H1 (cell line): ENCODE measurements around the gene TPPP. TPM values are rescaled to one million over a fixed set of nuclear protein-coding genes. Genes with fewer than 3 reads are reported as not detected.

Source experiments
- CTCF ChIA-PET: fragments of 300-600 bp; sonication (Branson Sonifier 250); formaldehyde crosslinking; loops from one replicate; lab custom pipeline; 2021; ENCODE audit not compliant: partially characterized antibody; lab: Charles Lee
- POLR2A ChIA-PET: fragments of 300-600 bp; sonication (Branson Sonifier 250); formaldehyde crosslinking; loops from one replicate; lab custom pipeline; 2021; ENCODE audit warnings: inconsistent platforms; ENCODE audit not compliant: partially characterized antibody; lab: Charles Lee
- DNase-seq, 2 experiments: peaks; one replicate each; pipeline versions ENCODE4 v3.0.0 to v3.0.0-alpha.2; 2010 to 2022; ENCODE audit warnings: low spot score in 2 of 2, low read depth in 1 of 2, mixed read lengths in 1 of 2
- FAIRE-seq: peaks from 2 replicates; lab custom pipeline; 2011; peaks lifted over from hg19 to GRCh38; lab: Jason Lieb, UNC
- H2AFZ ChIP-seq: 2 replicates; pipeline ENCODE4 v1.8.1; 2012; ENCODE audit warnings: low read length, inconsistent platforms
- H2AK5ac ChIP-seq: 2 replicates; pipeline ENCODE4 v1.6.1; 2013; ENCODE audit warnings: low read depth, low read length
- H2BK120ac ChIP-seq: replicated peaks from 2 replicates; pipeline ENCODE3; 2013; ENCODE audit warnings: low read depth, low read length, inconsistent platforms
- H2BK12ac ChIP-seq: 2 replicates; pipeline ENCODE4 v1.6.1; 2013; ENCODE audit warnings: low read depth, low read length
- H2BK15ac ChIP-seq: 2 replicates; pipeline ENCODE4 v1.6.1; 2013; ENCODE audit warnings: low read length
- H2BK20ac ChIP-seq: 2 replicates; pipeline ENCODE4 v1.6.1; 2013; ENCODE audit warnings: low read length
- H2BK5ac ChIP-seq: 2 replicates; pipeline ENCODE4 v1.6.1; 2013; ENCODE audit warnings: low read depth, low read length
- H3K14ac ChIP-seq: 2 replicates; pipeline ENCODE4 v1.6.1; 2013; ENCODE audit warnings: inconsistent platforms; ENCODE audit not compliant: insufficient read length
- H3K18ac ChIP-seq: 2 replicates; pipeline ENCODE4 v1.6.1; 2013; ENCODE audit warnings: low read length; ENCODE audit errors: extremely low read depth
- H3K23ac ChIP-seq: 2 replicates; pipeline ENCODE4 v1.6.1; 2013; ENCODE audit warnings: inconsistent platforms; ENCODE audit not compliant: insufficient read length
- H3K23me2 ChIP-seq: 2 replicates; pipeline ENCODE4 v1.6.1; 2013; ENCODE audit warnings: low read depth, low read length
- H3K27ac ChIP-seq: 2 replicates; pipeline ENCODE4 v1.6.1; 2011; ENCODE audit warnings: low read depth, low read length, inconsistent platforms
- H3K27me3 ChIP-seq, 4 experiments: replicated peaks in 1 of 4; 1 replicate in 1 of 4; 2 replicates in 3 of 4; pipeline versions ENCODE4 v1.6.1 to v1.8.1; 2011 to 2013; ENCODE audit warnings: low read length in 3 of 4, mild to moderate bottlenecking in 3 of 4, inconsistent platforms in 2 of 4, mixed read lengths in 2 of 4, moderate library complexity in 1 of 4; ENCODE audit not compliant: control insufficient read depth in 3 of 4, insufficient read depth in 3 of 4; ENCODE audit errors: extremely low read depth in 1 of 4
- H3K36me3 ChIP-seq, 4 experiments: 2 replicates each; pipeline versions ENCODE4 v1.6.1 to v1.8.1; 2011 to 2013; ENCODE audit warnings: mild to moderate bottlenecking in 4 of 4, low read length in 3 of 4, moderate library complexity in 2 of 4, control low read depth in 1 of 4, inconsistent platforms in 1 of 4; ENCODE audit not compliant: insufficient read depth in 4 of 4, control insufficient read depth in 2 of 4
- H3K4ac ChIP-seq: replicated peaks from 2 replicates; pipeline ENCODE3; 2013; ENCODE audit warnings: low read length, low read depth, mixed read lengths, inconsistent platforms; ENCODE audit not compliant: insufficient read length
- H3K4me1 ChIP-seq, 4 experiments: replicated peaks in 1 of 4; 1 replicate in 1 of 4; 2 replicates in 3 of 4; pipeline versions ENCODE4 v1.6.1 to v1.8.1; 2011 to 2013; ENCODE audit warnings: low read length in 3 of 4, inconsistent platforms in 2 of 4, mixed read lengths in 1 of 4; ENCODE audit not compliant: insufficient read depth in 4 of 4, control insufficient read depth in 3 of 4
- H3K4me2 ChIP-seq, 2 experiments: 2 replicates each; pipeline versions ENCODE4 v1.6.1 to v1.8.1; 2011 to 2013; ENCODE audit warnings: low read depth in 2 of 2, low read length in 2 of 2, control low read depth in 1 of 2, inconsistent platforms in 1 of 2, mild to moderate bottlenecking in 1 of 2; ENCODE audit not compliant: insufficient read depth in 1 of 2
- H3K4me3 ChIP-seq, 4 experiments: fragments of 200-600, 300-600 bp in 1 of 4; sonication (generic), shearing (Covaris generic), sonication (Bioruptor Twin) in 1 of 4; 2 replicates each; pipeline versions ENCODE4 v1.5.1 to v1.8.1; 2011 to 2016; ENCODE audit warnings: low read length in 4 of 4, low read depth in 3 of 4, control low read depth in 2 of 4, inconsistent platforms in 2 of 4, mild to moderate bottlenecking in 2 of 4, mixed read lengths in 1 of 4, moderate library complexity in 1 of 4; ENCODE audit not compliant: insufficient read depth in 2 of 4; ENCODE audit errors: extremely low read depth in 1 of 4
- H3K56ac ChIP-seq: replicated peaks from 2 replicates; pipeline ENCODE3; 2013; ENCODE audit warnings: low read depth, mild to moderate bottlenecking, mixed read lengths, low read length, inconsistent platforms; ENCODE audit not compliant: insufficient read length
- H3K79me1 ChIP-seq: 2 replicates; pipeline ENCODE4 v1.6.1; 2013; ENCODE audit warnings: low read depth, low read length, control low read depth
- H3K79me2 ChIP-seq, 2 experiments: 2 replicates each; pipeline versions ENCODE4 v1.6.1 to v1.8.1; 2012 to 2013; ENCODE audit warnings: low read length in 2 of 2, mild to moderate bottlenecking in 2 of 2, inconsistent platforms in 1 of 2; ENCODE audit not compliant: insufficient read depth in 2 of 2, control insufficient read depth in 1 of 2
- H3K9ac ChIP-seq, 4 experiments: replicated peaks in 1 of 4; 1 replicate in 1 of 4; 2 replicates in 3 of 4; pipeline versions ENCODE4 v1.6.1 to v1.8.1; 2011 to 2013; ENCODE audit warnings: low read depth in 3 of 4, low read length in 3 of 4, control low read depth in 2 of 4, mild to moderate bottlenecking in 2 of 4, moderate library complexity in 2 of 4, inconsistent platforms in 1 of 4; ENCODE audit errors: extremely low read depth in 1 of 4
- H3K9me3 ChIP-seq, 2 experiments: 2 replicates each; pipeline versions ENCODE4 v1.6.1 to v1.8.1; 2012 to 2013; ENCODE audit warnings: mild to moderate bottlenecking in 2 of 2, moderate library complexity in 2 of 2, control low read depth in 1 of 2, inconsistent platforms in 1 of 2, low read depth in 1 of 2, low read length in 1 of 2, mixed read lengths in 1 of 2; ENCODE audit not compliant: insufficient read depth in 2 of 2
- H4K20me1 ChIP-seq, 2 experiments: replicated peaks in 1 of 2; 2 replicates each; pipeline versions ENCODE3 to v1.8.1; 2011 to 2013; ENCODE audit warnings: inconsistent platforms in 2 of 2, low read length in 2 of 2, mild to moderate bottlenecking in 1 of 2; ENCODE audit not compliant: insufficient read depth in 2 of 2, control insufficient read depth in 1 of 2
- H4K5ac ChIP-seq: 2 replicates; pipeline ENCODE4 v1.6.1; 2013; ENCODE audit warnings: low read length, low read depth, mixed read lengths, inconsistent platforms; ENCODE audit not compliant: insufficient read length
- H4K8ac ChIP-seq: 2 replicates; pipeline ENCODE4 v1.8.0; 2013; ENCODE audit warnings: mild to moderate bottlenecking, moderate library complexity, low read length, inconsistent platforms; ENCODE audit not compliant: insufficient read depth; ENCODE audit errors: extremely low read depth
- H4K91ac ChIP-seq: replicated peaks from 2 replicates; pipeline ENCODE3; 2013; ENCODE audit warnings: low read length, mixed read lengths, inconsistent platforms; ENCODE audit not compliant: insufficient read length
- BCL11A ChIP-seq, 2 experiments: IDR thresholded peaks; one replicate each; pipeline ENCODE4 v1.6.1; 2011; ENCODE audit warnings: low read depth in 2 of 2, low read length in 2 of 2, mild to moderate bottlenecking in 2 of 2
- CHD1 ChIP-seq: IDR thresholded peaks from 2 replicates; pipeline ENCODE4 v1.6.1; 2012; ENCODE audit warnings: low read depth, low read length, improper control_type of control experiment
- CTBP2 ChIP-seq: IDR thresholded peaks from 2 replicates; pipeline ENCODE4 v1.7.0; 2011; ENCODE audit warnings: borderline replicate concordance, mild to moderate bottlenecking, moderate library complexity, mixed read lengths, low read length; ENCODE audit not compliant: insufficient read depth, insufficient read length
- E2F6 ChIP-seq: IDR thresholded peaks from 2 replicates; pipeline ENCODE4 v1.6.1; 2012; ENCODE audit warnings: inconsistent platforms
- FOSL1 ChIP-seq: IDR thresholded peaks from 2 replicates; pipeline ENCODE4 v1.6.1; 2011; ENCODE audit warnings: mild to moderate bottlenecking, low read depth, low read length, moderate library complexity; ENCODE audit not compliant: insufficient read depth
- GTF2F1 ChIP-seq: IDR thresholded peaks from 2 replicates; pipeline ENCODE4 v1.6.1; 2012; ENCODE audit warnings: low read depth, low read length, improper control_type of control experiment, borderline replicate concordance
- JUN ChIP-seq: IDR thresholded peaks from 2 replicates; pipeline ENCODE4 v1.6.1; 2011; ENCODE audit warnings: low read depth, mild to moderate bottlenecking, improper control_type of control experiment, low read length
- MAX ChIP-seq: IDR thresholded peaks from 2 replicates; pipeline ENCODE4 v1.6.1; 2012; ENCODE audit warnings: inconsistent platforms
- NANOG ChIP-seq: IDR thresholded peaks from 2 replicates; pipeline ENCODE4 v1.6.1; 2011; ENCODE audit warnings: low read length, low read depth, mild to moderate bottlenecking, inconsistent platforms; ENCODE audit not compliant: insufficient read depth, poor library complexity, severe bottlenecking
- SP2 ChIP-seq: IDR thresholded peaks from 2 replicates; pipeline ENCODE4 v1.6.1; 2012; ENCODE audit warnings: mild to moderate bottlenecking, low read length, inconsistent platforms
- SUZ12 ChIP-seq: fragments of 200-600 bp; sonication (generic); IDR thresholded peaks from 2 replicates; pipeline ENCODE4 v1.6.1; 2012; ENCODE audit warnings: mild to moderate bottlenecking, inconsistent platforms, low read length, moderate library complexity, mixed read lengths
- YY1 ChIP-seq: IDR thresholded peaks from 2 replicates; pipeline ENCODE4 v1.6.1; 2011; ENCODE audit warnings: low read depth, mild to moderate bottlenecking, low read length
- WGBS, 2 experiments: shearing (Covaris generic) in 1 of 2; methylation state at CpG; one replicate each; pipeline versions ENCODE4 v1.1.6 to v1.1.7; 2013 to 2015; ENCODE audit warnings: low lambda C conversion rate in 2 of 2, mixed read lengths in 2 of 2, inconsistent platforms in 1 of 2, low coverage in 1 of 2, missing lambda C conversion rate in 1 of 2; ENCODE audit not compliant: insufficient replicate concordance in 2 of 2, insufficient coverage in 1 of 2, insufficient read length in 1 of 2; ENCODE audit errors: extremely low coverage in 1 of 2, missing lambda C conversion rate in 1 of 2; 5-methylcytosine and 5-hydroxymethylcytosine counted together
- polyA plus RNA-seq, 7 experiments: library from polyadenylated mRNA; depleted of rRNA in 3 of 7; stranded (reverse) in 5 of 7; unstranded in 2 of 7; fragments of >200 nt in 5 of 7; fragments of 200-250 nt in 2 of 7; gene quantifications; 1 replicate in 5 of 7; 2 replicates in 1 of 7; 4 replicates in 1 of 7; pipeline versions ENCODE4 v1.2.1 to v1.2.3, GENCODE V29; 2011 to 2013; ENCODE audit warnings: missing spikeins in 2 of 7, mixed read lengths in 2 of 7
- total RNA-seq: library from RNA; stranded (reverse); fragmentation: NEBNext Ultra II Directional; extraction: Animal tissue kit (Norgen Biotek cat#: 25700); gene quantifications from 2 replicates; pipeline ENCODE4 v1.2.1, GENCODE V29; 2021

TPPP gene
- total and polyA plus RNA-seq, 2 of the 8 experiments (the other 6 are each of a cell fraction or from before 2014, with no cell fraction given): 0.36 to 0.93 TPM

- Histone ChIP-seq H3K27me3 (peaks cover 0 to 3% (median 0%) of the 10 kb centered on the region in 4 experiments; a peak in 1 of 7 replicates), H2BK120ac (no peak overlapping the region), H3K27ac (no peak overlapping the region), H3K56ac (no peak overlapping the region), H4K5ac (no peak overlapping the region), H2AK5ac (no peak overlapping the region), H3K9me3 (no peaks in the 10 kb centered on the region), H3K14ac (no peak overlapping the region), H3K36me3 (no peaks in the 10 kb centered on the region), H4K20me1 (no peaks in the 10 kb centered on the region), H3K4ac (no peak overlapping the region), H2BK20ac (no peak overlapping the region), H2BK12ac (no peak overlapping the region), H3K9ac (no peak overlapping the region), H3K4me3 (no peak overlapping the region), H4K8ac (no peak overlapping the region), H3K4me1 (no peaks in the 10 kb centered on the region), H3K23me2 (no peaks in the 10 kb centered on the region), H3K79me2 (no peaks in the 10 kb centered on the region), H2AFZ (no peak overlapping the region), H2BK5ac (no peak overlapping the region), H4K91ac (no peak overlapping the region), H3K79me1 (no peaks in the 10 kb centered on the region), H3K23ac (no peak overlapping the region), H3K18ac (no peak overlapping the region), H3K4me2 (no peak overlapping the region), H2BK15ac (no peak overlapping the region)
- POLR2A ChIA-PET: no interaction called here
- FAIRE-seq (no peak), DNase-seq (no peak)
- WGBS, 2 experiments: 72% methylated on average over 7 of the region's 7 CpGs; no CpG with 5 or more reads in 1 of the 2 experiments
- CTCF ChIA-PET: interaction anchor here (2.0 kb wide), 1 partner anchor 46 kb away, joined by 4 read pairs; no protein-coding TSS in a partner anchor
- TF ChIP-seq GTF2F1: no peak
- TF ChIP-seq JUN: no peak
- no peak for TF ChIP-seq YY1
- TF ChIP-seq CHD1: no peak
- TF ChIP-seq BCL11A (IDR thresholded peaks at IDR 0.05; ENCODE audit: low read depth in 2 of 2, low read length in 2 of 2): no peak
- TF ChIP-seq MAX: no peak
- no peak for TF ChIP-seq SP2
- TF ChIP-seq FOSL1: no peak
- no peak for TF ChIP-seq SUZ12
- TF ChIP-seq E2F6: no peak
- no peak for TF ChIP-seq NANOG
- TF ChIP-seq CTBP2: no peak
These were observed 24.0 kb upstream of the TPPP start for GRCh38 chr5:717143-717542.
